Measurements from ENCODE around the gene HACD2.
"Not testable (repeated sequence)": the region's sequence is repeated elsewhere in the genome, so short reads cannot be mapped to it uniquely, and the experiment has no call there.

Gene HACD2, protein sequence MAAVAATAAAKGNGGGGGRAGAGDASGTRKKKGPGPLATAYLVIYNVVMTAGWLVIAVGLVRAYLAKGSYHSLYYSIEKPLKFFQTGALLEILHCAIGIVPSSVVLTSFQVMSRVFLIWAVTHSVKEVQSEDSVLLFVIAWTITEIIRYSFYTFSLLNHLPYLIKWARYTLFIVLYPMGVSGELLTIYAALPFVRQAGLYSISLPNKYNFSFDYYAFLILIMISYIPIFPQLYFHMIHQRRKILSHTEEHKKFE
- 28.3 reads per million, percentile 55 among the genes with 10 or more reads in this experiment for total RNA-seq

DNA sequence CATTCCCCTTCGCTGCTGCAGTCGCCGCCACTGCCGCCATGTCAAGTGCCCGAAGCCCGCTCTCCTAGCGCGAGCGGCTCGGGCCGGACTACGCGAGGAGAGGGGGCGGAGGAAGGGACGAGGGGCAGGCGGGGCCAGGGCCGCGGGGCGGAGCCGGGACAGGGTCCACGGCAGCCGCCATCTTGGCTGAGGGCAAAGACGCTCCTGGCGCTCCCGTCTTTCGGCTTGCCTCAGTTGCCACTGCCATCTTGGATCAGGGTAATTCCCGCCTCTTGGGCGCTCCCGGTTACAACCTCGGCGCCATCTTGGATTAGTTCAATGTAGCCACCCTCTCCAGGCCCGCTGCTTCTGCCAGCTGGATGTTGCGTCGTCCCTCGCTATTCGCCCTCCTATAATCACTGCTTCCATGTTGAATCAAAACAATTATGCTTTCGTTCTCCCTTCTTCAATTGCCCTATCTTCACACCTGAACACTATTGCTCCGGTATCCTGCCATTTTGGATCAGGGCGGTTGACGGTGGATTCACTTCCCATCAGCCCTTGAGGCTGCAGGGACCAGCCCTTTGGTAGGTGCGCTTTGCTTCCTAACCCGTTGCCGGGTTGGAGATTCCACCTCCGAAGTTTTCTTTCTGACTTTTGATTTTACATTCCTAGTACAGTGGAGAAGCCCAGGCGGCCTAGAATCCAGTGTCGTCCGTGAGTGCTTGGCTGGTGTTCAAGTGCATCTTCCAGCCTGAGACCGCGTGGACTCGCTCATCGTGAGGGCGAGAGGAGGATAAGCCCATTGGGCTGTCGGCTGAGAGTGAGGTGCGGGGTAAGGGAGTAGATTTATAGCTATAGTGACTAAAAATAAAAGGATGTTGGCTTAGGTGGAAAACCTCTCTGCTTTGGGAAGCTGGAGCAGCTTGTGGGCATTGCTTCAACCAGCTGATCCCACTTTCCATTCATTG lies at the start of gene HACD2:
Gene HACD2 (minus strand): TSS at position 66 of the 950 bp plus-strand sequence. CDS start 26 bp downstream, at position 40.
- DNase-seq, result peak; percentile 92

DNA sequence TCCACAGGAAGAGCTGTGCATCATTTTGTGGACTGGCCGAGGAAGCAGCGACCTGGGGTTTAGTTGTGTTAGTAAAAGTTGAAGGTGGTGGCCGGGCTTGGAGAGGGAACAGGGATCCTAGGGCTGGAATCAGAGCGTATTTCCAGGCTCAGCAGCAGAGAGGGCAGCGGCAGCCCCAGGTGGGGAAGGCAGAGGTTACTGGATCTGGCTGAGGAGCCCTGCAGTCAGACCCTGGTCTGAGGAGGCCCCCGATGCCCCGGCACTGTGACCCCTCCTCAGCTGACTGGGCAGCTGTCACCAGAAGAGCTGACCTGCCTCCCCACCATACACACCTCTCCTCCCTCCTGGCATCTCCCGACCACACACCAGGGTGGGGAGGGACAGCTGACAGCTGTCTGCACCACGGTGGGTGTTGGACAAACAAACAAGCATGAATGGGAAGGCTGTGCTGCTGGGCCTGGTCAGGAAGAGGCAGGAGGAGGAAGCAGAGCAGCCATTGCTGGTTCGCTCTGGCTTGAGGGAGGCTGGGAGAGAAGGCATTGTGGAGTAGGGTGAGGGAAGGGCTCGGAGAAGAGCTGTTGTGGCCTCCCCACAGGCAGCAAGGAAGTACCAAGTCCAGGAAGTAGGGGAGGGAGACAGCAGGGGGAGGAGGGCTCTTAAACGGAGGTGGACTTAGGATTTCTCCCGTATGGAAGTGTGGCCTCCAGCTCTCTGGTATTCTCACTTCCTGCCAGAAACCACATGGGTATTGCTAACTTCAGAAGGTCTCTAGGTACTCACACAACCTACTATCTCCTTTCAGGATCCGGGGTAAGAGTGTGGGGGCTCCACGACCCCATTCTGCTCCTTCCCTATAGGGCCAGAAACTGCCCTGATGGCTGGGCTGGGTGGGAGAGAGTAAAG lies 49.5 kb upstream of the HACD2 start:
- DNase-seq, result no peak

DNA sequence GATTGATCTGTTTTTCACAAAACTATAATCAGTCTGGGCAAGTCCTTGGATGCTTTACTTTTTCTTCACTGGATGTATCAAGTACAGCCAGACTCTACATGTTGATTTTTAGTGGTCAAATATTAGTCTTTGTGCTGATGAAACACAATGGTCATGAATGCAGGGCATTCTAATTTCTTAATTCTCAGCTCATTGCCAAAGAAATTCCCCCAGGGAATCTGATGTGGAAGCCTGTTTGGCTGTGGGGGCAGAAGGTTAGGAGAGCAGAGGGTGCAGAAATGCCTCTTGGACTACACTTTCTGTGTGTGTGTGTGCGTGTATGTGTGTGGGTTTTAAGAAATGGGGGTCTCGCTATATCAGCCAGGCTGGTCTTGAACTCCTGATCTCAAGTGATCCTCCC lies 48.7 kb upstream of the HACD2 start:
- DNase-seq, result no peak

DNA sequence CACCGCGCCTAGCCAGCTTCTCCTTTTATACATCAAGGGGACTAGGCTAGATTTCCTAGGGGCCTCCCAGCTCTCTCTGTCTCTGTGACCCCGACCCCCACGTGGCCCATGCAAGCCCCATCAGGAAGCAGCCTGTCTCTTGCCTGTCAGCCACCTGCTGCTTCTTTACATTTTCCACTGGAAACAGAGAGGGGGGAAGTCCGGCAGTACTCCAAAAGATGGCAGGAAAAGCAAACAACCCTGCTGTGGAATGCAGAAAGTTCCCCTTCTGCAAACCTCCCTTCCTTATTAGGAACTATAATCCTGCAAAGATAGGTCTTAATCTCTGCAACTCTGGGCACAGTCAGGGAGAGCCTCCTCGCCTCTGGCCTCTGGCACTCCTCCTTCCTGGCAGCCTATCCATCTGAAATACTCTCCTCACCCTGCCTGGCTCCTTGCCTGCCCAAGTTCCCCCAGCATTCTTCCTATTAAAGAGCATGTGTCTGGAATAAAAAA lies 47.4 kb upstream of the HACD2 start:
- no peak for DNase-seq

DNA sequence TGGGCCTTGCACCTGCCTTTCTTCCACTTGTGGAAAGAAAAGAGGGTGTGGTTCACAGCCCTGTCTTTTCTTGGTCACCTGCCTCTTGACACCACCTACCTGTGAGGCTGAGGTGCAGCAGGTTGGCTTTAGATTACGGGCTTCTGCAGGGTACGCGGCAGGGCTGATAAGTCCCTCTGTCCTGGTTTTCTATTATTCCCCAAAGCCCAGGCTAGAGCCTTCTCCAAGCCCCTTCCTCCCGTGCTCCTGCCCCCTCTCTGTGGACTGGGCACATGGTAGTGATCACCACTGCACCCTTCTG lies 44.8 kb upstream of the HACD2 start:
- no peak for DNase-seq

DNA sequence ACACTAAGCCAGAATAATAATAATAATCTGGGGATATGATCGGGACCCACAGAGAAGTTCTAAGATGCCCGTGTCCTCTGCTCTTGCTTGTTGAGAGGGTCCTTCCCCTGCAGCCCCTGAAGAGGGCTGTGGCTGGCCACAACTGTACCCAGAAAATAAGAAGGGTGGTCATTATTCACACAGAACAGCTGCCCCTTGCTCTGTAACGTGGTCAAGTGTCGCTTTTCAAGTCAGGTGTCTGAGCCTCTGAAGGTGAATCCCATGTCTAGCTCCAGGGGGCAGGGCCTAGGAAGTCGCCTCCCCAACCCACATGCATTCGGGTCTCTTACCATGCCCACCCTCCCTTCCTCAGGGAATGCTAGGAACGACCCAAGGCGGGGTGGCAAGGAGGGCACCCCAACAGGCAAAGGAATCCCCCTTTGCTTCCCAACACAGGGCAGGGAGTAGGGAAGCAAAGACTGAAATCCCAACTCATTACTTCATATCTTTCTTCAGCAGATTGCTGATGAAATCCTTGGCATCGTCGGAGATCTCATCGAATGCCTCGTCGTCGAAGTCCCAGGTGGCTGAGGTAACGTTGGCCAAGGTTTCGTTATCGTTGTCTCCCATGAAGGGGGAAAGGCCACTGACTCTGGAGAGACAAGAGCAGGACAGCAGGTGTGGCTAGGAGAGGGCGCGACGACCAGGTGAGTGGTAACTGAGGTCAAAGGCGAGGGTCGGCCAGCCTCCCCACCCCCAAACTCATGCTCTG lies 44.3 kb upstream of the HACD2 start:
- DNase-seq, result no peak

DNA sequence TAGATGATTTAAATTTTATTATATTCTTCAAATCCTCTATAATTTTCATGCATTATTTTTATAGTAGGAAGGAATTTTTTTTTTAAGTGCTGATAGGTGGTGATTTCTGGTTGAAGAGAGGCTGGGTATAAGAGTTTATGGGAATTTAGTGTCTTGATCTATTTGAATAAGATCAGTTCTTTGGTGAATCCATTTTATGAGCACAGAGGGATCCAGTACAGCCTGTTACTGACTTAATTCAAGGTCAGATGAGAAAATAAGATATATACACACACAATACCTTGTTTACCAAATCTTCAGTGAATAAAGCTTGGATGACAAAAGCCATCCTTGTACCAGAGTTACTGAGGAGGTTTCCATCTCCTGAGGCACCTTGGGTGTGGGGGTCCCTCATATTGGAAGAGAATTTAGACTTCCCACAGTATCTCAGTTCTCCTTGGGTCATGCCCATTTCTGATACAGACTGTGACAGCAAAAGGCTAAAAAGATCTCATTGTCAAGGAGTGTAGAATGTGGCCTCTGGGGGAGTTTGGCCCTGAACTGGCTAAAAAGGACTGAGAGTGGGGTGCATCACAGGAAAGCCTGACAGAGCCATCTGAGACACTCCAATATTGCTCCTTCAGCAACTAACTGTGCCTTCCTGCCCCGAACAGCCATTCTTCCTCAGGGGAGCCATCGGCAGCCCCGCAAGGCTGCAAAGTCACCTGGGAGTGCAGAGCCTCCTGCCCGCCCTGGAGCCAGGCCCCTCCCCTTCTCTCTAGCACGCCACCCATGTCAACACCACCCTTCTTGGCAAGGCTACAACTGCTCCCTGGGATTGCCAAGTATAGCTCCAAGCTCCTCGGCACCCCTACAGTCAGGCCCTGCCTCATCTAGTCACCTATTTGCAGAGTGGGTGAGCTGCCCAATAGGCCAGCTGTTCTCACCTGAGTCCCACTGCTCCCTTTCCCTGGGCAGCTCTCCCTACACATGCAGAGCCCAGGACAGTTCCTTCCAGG lies 43.1 kb upstream of the HACD2 start:
- DNase-seq, result no peak

DNA sequence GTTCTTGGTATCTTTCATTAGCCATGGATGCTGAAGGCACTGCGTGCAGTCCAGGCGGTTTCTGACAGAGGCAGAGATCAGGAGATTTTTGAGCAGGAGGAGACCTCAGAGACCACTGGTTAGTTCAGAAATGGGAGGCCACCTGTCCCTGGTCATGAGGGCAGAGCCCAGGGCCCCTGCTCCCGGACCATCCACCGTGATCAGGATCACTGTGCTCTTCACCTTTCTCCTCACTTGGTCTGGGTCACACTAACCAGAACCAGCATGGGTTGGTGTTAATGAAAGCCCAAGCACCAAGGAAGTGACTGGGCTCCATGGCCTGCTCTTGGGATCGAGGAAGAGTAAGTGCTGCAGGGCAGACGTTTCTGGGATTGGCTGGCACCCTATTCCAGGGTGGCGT lies 42.0 kb upstream of the HACD2 start:
- no peak for DNase-seq

DNA sequence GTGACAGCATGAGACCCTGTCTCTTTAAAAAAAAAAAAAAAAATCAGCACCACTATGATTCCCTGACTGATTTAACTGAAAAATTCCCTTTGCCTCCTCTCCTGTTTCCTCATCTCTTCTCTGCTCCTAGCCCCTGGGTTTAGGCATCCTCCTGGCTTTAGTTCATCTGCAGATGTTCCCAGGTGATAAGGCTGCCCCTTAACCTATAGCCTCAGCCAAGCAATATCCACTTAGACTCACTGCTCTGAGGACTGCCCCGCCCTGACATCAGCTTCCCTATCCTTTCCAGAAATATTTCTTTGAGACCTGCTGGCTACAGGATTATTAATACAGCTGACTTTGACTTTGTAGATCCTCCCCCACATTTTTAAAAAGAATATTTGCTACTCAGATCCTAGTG lies 39.4 kb upstream of the HACD2 start:
- no peak for DNase-seq

DNA sequence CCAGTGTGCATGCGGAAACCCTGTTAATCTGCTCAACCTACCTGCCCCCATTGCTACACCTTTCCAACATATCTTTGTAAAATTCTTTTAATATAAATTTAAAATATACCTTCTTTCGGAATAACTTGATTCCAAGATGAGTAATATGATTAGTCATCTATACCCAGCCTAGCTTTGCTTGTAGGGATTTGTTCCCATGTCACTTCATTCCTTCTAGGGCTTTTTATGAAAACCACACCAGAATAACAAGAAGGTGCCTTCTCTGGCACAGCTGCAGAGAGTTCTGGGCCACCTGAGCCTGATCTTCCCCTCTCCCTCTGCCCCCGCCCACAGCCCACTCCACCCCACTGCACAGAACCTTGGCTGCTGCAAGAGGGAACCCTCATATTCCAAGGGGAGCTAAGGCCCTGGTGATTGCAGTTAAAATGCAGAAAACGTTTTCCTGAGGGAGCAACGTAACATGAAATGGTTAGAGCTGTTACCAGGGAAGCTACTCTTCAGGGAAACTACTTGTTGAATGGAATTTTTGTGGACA lies 38.6 kb upstream of the HACD2 start:
- DNase-seq, result no peak

DNA sequence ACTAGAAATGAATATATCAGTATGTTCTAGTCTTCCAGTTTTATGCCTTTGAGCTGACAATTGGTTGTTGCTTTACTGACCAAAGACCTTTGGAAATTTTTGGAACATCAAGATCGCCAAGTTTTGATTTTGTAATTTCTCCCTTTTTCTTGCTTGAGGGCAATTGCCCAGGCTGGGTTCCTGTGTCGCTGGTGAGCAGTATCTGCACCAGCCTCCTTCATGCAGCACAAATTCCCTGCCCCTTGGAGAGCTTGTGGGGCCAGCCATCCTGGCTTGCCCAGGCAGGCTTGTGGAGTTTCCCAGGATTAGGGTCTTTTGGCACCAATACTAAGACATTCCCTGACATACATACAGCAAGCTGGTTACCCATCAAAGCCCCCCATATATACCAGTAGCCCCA lies 37.9 kb upstream of the HACD2 start:
- no peak for DNase-seq

DNA sequence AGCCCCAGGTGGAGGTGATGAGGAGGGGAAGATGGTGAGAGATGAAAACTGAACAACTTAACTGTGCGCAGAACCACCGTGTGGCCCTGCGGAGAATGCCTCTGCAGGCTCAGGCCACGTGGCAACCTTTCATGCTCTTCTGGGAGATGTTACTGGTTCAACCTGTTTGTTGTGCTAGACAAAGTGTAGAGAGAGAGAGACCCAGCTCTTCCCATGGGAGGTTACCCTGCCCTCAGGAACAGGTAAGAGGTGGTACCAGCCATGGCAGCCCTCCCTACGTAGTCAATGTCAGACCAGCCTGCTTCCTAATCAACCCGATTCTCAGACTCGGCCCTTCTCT lies 37.0 kb upstream of the HACD2 start:
- no peak for DNase-seq

DNA sequence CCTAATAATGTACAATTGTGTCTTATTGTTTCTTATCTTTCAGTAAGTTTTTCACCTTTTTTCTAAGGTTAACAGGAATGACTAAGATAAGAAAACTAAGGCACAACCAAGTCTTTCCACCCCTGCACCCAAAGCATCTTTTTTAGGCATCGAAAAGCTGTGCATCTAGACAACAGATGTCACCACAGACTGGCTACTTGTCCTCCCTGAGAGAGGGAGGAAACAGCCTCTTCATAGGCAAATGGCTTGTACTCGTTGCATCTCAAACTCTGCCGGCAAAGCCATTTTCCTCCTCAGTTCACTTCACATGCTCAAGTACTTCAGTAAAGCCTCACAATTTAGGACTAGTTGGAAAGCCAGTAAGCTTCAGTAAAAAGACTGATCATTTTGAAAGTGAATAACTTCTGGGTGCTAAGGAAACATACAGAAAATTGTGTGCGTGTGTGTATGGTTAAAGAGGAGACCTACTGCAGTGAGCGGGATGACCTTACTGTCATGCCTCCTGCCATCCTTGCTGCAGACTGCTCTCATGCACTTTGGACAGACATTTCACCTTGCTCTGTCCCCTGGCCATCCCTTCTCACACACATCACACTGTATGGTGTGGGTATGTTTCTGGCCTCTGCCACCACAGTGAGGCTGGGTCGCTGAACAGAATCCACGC lies 36.5 kb upstream of the HACD2 start:
- no peak for DNase-seq

DNA sequence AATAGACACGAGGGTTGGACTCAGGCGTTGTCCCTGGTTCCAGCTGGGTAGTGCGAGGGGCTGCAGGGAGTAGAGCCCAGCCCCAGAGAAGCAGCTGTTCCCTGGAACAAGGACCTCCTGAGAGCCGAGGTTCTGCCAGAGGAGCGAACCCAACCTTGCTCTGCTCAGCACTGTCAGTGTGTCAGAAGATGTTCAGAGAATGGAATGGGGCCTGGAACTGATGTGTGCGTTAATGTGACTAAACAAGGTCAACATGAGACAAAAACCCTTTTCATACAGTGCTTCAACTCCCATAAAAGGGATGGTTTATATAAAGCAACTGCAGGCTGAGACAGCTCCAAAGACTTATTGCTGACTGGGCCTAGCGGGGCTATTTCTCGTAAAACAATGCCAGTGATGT lies 35.5 kb upstream of the HACD2 start:
- no peak for DNase-seq

DNA sequence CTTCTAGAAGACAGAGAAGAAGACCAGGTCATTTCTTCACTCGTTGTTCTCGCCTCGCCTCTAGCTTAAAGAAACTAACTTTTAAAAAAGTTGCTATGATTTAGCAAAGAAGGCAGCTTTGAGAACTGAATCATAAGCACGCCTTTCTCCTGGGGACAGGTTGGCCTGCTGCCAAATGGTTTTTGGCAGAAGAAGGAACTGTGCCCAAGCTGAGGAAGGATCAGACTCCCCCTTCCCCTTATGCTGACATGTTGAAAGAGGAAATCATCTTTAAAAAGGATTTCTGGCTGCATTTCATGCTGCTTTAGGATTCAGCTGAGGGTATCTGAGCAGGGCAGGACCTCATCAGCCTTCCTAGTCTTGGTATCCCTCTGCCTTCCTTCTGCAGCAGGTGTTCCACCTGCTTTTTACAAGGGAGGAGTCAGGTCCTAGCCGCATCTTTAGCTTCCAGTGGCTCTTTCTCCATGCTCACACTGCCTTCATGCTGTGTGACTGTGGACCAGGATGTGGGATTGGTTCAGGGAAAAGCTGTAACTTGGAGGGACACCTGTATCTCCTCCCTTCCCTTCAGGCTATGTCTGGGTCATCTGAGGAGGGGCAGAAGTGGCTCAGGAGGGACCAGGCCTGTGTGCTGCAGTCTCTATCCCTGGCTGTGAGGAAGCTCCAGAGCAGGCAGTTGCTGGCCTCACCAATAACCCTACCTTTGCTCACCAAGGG lies 34.1 kb upstream of the HACD2 start:
- no peak for DNase-seq

DNA sequence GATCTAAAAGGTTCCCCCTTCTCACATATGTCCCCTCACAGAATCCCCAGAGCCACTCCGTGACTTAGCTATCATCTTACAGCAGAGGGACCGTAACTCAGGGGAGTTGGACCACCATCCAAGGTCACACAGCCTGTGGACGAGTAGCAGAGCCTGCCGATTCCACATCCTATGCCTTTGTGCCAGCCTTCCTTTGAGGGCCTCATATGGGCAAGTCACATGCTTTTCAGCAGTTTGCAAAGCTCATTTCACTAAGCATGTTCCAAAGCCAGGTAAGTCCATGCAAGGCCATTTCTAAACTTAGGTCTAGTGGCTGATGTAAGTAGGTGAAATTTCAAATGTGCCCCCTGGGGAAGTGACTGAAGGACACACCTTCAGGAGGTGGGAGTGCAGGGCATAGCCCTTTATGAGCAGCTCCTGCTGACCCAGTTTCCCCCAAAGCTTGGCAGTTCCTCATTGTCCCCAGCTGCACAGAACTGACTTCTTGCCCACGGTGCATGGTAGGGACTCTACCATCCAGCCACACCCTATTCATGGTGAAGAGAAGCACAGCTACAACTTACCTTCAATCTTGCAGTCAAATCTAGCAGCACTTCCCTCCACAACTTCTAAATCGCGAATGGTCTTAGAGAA lies 33.3 kb upstream of the HACD2 start:
- no peak for DNase-seq

DNA sequence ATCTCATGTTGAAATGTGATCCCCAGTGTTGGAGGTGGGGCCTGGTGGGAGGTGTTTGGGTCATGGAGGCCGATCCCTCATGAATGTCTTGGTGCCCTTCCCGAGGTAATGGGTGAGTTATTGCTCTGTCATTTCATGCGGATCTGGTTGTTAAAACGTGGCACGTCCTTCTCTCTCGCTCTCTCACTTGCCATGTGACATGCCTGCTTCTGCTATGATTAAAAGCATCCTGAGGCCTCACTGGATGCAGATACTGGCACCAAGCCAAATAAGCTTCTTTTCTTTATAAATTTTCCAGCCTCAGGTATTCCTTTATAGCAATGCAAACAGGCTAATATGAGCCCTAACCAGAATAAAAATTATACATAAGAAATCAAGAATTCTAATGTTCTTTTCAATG lies 31.7 kb upstream of the HACD2 start:
- no peak for DNase-seq

DNA sequence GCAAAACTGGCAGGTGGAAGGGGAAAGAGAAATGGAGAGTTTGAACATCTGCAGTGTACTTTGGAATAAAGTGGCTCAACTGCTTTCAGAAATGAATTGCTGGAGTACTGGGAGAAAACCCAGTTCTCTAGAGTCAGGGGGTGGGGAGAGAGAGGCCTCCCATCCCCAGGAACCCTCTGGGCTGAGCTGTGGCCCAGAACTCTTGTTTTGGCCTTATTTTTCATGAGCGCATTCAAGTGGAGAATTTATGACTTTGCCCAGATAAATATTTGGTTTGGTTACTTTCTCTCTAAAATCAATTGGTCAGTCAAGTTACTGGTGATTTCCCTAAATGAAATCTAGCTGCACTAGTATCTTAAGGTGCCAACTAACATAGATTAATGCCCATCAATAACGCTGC lies 28.7 kb upstream of the HACD2 start:
- DNase-seq, result no peak

DNA sequence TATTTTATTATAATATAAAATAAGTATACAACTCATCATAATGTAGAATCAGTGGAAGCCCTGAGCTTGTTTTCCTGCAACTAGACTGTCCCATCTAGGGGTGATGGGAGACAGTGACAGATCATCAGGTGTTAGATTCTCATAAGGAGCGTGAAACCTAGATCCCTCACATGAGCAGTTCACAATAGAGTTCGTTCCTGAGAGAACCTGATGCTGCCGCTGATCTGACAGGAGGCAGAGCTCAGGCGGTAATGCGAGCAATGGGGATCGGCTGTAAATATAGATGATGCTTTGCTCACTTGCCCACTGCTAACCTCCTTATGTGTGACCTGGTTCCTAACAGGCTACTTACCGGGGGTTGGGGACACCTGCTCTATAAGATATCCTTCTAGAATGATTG lies 26.8 kb upstream of the HACD2 start:
- not testable (repeated sequence) for DNase-seq

All from effector CD4-positive, alpha-beta T cell (primary cell).